HG03521 (cell line): ENCODE results near the gene USP43.

Experiments
- ATAC-seq: cut with Tn5 transposase; IDR thresholded peaks from one replicate; pipeline ENCODE4 v1.9.1; 2021; ENCODE audit warnings: mild to moderate bottlenecking, moderate library complexity; ENCODE audit not compliant: unreplicated experiment

The USP43 gene

GRCh38 chr17:9776911-9777310 is 131.6 kb downstream of the USP43 start:
- ATAC-seq: no peak
